NCI-H128 (cell line): ENCODE results near the gene MASP1.

Source experiments
- DNase-seq: peaks from one replicate; lab custom pipeline; 2025; ENCODE audit not compliant: unreplicated experiment; lab: John Stamatoyannopoulos, UW

MASP1 gene, protein sequence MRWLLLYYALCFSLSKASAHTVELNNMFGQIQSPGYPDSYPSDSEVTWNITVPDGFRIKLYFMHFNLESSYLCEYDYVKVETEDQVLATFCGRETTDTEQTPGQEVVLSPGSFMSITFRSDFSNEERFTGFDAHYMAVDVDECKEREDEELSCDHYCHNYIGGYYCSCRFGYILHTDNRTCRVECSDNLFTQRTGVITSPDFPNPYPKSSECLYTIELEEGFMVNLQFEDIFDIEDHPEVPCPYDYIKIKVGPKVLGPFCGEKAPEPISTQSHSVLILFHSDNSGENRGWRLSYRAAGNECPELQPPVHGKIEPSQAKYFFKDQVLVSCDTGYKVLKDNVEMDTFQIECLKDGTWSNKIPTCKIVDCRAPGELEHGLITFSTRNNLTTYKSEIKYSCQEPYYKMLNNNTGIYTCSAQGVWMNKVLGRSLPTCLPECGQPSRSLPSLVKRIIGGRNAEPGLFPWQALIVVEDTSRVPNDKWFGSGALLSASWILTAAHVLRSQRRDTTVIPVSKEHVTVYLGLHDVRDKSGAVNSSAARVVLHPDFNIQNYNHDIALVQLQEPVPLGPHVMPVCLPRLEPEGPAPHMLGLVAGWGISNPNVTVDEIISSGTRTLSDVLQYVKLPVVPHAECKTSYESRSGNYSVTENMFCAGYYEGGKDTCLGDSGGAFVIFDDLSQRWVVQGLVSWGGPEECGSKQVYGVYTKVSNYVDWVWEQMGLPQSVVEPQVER

DNA sequence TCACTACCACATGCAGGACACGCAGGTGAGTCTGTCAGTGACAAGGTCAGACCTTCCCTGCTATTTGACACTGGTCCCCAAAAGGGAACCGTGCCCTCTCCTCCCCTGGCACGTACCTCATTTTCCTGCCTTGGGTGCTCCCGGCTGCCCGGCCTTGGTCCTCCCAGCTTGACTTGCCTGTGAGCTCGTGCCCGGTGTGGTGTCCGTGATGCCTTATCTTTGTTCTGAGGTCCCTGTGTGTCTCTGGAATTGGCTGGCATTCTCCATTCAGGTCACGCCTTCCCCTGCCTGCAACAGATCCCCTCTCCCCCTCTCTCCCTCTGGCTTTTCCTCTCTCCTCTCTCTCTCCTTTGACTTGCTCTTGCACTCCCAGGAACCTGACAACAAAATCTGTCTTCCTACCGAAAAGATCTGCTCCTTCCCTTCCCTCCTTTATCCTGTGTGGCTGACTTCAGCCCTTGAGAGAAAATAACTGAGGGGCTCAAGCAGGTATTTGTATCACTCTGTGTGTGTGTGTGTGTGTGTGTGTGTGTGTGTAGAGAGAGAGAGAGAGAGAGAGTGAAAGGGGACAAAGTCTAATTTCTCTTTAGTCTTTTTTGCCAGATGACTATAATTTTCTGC, at the start of gene MASP1:
MASP1 (minus strand) TSS at position 226 of the 621 bp plus-strand sequence; CDS start at position 121, 105 bp downstream.
- no peak for DNase-seq

DNA sequence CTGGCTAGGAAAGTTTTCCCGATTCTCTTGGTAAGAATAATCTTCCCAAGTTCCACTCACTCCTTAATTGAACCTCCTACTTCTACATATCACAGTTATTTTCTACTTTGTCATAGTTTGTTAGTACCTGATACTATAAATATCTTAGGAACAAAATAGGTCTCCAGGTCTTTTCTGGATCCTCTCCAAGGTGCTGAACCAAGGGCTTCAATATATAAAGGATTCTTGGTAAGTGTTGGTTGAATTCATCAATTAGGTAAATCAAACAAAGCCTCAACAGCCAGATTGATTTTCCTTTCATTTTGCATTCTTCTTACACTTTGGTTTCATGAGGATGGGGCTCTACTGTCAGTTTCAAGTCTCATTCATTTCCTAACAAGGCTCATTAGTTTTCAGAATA, 49.0 kb upstream of the MASP1 start:
- no peak for DNase-seq

DNA sequence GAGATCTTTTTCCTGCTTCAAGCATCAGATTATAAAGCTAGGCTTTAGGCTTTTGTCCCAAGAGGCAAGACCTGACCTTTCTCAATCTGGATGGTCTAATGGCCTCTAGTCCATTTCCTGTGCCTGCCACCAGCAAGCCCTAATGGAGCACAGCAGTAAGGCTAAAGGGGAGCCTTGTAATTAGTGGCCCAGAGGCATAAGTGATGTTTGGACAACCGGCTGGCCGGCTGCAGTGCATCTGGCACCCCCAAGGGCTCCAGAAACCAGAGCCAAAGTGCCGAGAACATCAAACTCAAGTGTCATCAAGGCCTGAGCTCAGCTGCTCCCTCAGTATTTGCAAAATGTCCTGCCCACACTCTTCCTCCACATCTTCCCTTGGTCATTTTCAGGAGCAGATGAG, 44.8 kb upstream of the MASP1 start:
- no peak for DNase-seq

DNA sequence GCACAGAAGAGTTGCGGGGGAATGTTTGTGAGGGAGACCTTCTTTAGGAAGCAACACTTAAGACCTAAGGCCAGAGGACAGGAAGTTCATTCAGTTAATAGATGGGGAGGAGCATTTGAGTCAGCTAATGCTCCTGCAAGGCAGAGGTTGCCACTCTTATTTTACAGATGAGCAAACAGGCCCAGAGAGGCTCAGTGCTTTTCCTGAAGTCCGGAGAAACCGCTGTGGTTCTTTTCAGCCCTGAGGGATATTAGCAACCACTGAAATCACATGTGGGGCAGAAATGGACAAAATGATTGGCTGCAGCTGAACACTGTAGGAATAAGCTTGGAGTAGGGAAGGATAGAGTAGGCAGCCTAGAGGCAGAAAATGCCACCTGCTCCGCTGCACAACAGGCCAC, 43.4 kb upstream of the MASP1 start:
- DNase-seq, result no peak

DNA sequence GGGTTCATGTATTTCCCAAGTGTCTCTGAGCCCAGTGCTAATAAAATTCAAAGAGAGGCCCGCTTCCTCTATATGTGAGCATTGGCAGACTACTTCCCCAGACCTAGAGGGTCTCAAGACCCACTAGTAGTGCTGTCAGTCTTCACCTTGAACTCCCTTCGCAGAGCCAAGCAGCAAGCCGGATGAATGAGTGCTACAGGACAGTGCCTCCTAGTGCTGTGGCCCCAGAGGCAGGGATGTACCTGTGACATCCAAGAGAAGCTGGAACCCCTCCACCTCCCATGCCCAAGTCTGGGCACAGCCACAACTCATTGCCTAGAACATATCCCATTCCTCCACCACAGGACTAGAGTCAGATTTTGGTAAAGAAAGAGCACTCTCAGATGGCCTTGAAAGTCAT, 37.2 kb upstream of the MASP1 start:
- no peak for DNase-seq

DNA sequence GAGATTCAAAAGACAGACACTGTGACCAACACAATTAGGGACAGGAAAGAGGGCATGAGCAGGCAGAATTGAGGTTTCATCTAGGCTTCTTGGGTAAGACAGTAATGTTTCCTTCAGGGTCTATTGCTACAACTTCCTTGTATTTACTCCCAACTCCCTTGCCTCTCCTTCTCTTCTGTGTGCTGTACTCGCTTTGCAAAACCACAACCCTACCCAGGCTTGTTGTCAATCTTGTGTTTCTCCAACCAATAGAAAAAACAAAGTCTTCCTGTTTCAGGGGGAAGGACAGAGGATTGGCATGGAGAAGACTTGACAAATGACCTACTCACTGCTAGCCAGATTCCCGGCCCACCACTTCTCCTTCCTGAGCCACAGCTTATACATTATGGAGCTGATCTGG, 36.3 kb upstream of the MASP1 start:
- DNase-seq, result no peak

DNA sequence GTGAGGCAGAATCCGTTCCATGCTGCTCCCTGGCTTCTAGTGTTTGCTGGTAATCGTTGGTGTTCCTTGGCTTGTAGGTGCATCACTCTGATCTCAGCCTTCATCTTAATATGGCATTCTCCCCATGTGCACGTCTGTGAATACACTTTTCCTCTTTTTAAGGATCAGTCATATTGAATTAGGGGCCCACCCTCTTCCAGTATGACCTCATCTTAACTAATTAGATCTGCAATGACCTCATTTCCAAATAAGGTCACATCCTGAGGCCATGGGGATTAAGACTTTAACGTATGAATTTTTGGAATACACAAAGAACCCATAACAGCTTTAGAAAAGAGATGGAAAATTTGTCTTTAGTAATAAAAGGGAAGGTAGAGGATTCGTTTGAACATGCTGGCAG, 34.1 kb upstream of the MASP1 start:
- DNase-seq, result no peak

DNA sequence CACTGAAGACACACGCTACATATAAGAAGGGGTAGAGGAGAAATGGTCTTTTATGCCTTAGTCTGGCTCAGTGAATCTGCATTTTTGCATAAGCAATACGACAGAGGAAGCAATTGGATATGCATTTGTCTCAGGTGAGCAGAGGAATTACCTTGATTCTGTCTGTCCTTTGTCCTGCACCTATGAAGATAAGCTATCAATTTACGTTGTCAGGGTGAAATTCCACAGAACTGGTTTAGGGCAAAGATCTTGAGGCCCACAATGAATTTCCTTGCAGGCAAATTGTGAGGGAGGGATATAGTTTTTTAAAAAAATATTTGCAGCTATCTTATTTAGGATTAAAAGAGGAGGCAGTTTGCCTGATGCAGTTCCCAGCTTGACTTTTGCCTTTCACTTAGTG, 31.6 kb upstream of the MASP1 start:
- DNase-seq, result no peak

DNA sequence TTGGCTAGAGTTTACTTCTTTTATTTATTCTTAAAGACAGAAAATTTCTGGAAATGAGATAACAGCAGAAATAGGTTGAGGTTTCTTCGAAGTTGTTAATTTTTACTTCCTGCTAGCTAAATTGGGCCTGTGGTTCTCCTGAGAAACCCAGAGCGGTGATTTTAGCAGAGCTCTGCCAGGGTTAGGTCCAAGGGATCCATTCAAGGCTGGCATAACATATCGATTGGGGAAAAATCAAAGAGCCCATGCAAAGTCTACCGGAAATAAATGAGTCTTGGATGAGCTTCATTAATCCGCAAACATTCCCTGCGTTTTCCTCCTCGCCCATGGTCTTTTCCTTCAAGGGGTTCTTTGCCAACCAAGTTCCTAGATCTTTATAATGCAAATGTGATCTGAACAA, 30.8 kb upstream of the MASP1 start:
- no peak for DNase-seq

DNA sequence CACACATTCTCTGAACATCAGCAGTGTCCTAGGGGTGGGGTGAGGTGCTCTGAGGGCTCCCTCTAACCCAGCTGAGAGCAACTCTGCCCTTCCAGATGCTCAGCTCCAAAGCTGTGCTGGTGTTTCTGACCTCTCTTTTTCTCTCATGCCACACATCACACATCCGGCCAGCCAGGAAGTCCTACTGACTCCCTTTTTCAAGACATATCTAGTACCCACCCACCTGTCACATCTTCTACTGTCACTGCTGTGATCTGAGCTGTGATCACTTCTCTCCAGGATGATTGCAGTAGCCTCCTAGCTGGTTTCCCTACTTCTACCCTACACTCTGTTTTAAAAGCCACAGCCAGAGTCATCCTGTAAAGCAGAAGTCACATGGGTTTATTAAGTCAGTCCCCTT, 30.2 kb upstream of the MASP1 start:
- no peak for DNase-seq

DNA sequence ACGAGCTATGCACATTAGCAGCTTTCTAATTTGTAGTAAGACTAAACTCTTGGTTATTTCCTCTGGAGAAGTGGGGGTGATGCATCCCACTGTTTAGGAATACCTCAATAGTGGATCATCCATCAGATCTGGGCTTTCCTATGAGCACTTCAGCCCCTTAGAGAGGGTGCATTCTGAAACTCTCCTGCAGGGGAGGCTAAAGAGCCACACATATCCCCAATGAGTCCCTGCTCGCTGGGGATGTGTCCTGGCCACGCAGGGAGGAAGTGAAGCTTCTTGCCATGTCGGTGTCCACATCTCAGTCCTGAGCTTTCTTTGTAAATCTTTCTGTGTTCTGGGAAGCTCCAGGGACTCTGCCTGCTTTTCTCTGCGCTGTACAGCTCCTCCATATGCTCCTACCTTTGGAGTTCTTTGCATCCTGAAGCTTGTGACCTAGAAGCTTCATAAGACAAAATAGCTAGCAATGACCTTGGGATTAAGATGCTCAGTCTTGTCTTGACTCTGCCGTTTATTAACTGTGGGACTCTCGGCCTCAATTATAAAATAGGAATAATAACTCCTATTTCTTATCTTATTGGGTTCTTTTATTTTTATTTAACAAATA, 28.3 kb upstream of the MASP1 start:
- DNase-seq, result peak; percentile 50

DNA sequence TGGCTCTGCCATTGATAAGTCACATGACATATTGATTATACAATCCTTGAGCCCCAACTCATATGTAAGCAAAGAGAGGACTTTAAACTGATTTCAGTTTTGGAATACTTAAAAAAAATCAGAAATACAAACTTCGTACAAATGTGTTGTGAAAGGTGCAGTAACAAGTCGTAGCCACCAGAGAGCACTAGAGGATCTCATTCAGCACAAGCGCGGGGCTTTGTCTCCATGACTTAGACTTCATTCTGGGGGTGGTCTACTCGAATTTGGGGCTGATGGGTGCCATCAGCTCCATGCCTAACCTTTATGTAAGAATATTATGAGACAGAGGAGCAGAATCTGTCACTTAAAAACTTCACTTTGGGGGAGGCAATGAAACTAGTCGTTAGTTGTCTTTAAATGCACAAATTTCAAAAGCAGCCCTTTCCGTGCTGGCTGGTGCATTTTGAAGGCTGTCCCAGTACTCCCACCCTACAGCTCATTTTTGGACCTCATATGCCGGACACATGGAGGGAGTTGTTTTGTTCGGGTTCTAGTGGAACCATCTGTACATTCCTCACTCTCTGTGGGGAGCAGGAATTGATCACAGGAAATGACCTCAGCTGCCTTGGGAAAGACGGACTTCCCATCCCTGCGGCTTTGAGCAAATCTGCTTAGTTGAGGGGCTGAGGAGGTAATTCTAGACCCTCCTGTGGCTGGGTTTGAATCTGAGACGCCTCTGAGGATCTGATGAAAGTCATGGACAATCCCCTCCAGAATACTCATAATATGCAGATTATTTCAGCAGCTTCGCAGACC, 27.5 kb upstream of the MASP1 start:
- DNase-seq, result peak; percentile 51

DNA sequence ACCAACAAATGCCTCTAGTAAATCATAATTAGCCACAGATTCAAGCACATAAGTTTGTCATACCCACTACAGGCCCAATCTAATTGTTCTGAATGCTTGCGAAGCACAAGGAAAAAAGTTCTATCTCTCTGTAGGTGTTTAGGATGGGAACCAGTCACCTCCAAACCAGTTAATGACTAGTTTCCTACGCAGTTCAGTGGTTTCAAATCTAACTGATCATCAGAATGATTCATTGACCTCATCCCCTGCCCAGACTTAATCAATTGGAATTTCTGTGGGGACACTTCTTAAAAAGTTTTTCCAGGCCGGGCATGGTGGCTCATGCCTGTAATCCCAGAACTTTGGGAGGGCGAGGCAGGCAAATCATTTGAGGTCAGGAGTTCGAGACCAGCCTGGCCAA, 24.3 kb upstream of the MASP1 start:
- no peak for DNase-seq

DNA sequence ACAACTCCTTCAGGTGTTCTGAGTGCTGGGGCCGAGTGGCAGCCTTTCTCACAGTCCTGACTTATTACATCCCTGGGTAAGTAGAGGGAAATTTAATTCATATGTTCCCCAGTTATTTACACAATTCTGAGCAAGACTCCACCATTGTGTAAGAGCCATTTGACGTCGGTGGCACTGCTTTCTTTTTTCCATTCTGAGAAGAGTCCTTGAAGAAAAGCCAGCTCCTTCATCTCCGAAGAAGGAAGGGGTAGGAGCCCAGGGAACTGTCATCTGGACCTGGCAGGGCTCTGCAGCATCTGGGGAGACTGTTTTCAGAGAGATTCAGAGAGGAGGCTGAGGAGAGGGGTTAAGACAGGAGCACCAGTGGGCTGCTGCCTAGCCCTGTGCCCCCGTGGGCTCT, 22.6 kb upstream of the MASP1 start:
- DNase-seq, result no peak

DNA sequence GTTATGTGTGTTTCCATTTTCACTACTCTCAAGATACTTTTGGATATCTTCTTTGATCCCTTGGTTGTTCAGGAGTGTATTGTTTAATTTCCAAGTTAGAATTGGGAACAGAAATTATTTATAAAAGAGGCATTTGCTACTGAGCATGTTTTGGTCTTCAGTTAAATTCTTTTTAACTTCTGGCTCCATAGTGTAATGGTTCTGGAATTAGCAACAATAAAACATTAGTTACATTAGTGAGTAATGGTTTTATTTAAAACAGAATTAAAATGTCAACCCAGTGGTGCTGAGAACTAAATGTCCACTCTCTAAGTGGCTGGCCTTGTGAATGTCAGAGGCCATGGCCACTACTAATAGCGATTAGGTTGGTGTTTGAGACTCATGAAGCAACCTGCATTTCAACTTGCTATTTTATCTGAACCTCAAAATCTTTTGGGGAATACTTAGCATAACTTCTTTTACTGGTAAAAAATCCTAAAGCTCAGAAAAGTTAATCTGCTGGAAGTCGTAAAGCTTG, 19.5 kb upstream of the MASP1 start:
- no peak for DNase-seq

DNA sequence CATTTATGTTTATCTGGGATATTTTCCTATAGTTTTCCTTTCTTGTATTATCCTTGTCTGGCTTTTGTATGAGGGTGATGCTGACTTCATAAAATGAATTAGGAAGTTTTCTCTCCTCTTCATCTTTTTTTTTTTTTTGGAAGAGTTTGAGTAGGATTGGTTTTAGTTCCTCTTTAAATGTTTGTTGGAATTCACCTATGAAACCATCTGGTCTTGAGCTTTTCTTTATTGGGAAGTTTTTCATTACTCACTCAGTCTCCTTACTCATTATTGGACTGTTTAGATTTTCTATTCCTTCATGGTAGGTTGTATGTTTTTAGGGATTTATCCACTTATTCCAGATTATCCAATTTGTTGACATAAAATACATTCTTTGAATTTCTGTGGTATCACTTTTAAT, 18.7 kb upstream of the MASP1 start:
- no peak for DNase-seq

DNA sequence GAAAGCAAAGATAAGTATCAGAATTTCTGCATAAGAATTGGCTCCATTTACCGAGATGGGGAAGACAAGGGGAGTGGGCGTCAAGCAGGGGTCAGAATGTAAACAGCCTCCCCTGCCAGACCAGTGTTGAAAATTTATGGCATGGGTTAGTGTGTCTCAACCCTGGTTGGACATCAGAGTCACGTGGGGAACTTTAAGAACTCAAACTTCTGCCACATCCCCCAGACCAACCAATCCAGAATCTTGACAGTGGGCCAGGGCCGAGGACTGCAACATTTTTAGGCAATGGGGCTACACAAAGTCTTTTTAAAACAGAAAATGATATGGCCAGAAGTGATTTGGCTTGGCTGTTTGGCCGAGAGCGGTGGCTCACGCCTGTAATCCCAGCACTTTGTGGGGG, 14.3 kb upstream of the MASP1 start:
- DNase-seq, result no peak

DNA sequence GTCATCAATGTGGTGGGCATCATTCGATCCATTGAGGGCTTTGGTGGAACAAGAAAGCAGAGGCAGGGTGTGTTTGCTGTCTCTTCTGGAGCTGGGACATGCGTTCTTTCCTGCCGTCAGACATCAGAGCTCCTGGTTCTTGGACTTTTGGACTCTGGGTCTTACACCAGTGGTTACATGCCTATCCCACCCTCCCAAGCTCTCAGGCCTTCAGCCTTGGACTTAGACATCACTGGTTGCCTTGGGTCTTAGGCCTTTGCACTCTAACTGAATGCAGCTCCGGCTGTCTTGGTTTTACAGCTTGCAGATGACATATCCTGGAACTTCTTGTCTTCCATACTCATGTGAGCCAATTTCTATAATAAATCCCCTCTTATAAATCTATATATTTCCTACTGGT, 8.1 kb upstream of the MASP1 start:
- DNase-seq, result no peak

DNA sequence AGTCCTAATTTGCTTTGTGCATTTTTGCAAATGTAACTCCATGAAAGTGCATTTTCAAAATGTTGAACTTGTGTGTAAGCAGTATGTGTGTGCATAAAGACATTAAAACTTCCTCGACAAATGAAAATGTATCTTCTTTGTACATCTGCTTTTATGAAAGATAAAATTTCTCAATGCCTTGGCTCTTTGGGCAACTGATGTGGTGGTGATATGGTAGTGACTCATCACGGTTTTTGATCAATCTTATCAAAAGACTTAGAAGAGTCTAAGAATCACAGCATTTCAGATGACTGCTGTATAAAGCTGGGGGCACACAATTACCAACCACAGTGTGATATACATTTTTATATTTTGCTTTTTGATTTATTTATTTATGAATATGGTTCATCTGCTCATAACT, 5.4 kb upstream of the MASP1 start:
- DNase-seq, result no peak

DNA sequence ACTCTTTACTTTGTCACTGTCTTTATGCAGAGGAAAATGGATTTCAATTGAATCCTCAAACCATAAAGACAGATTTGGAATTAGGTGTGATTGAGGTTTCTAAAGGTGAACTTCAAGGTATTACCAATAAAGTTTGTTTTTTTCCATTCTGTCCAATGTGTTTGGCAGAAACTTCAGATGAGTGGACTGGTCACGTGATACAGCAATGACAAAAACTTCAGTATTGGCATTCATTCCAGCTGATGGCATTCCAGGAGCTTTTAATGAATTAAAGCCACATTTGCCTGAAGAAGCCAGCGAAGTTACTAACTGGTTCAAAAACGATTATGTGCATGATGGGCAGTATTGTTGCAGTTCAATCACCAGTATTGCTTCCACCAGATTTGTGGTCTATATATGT, 4.5 kb upstream of the MASP1 start:
- no peak for DNase-seq
